GM23338 (cell line): ENCODE data around the gene ZNF202.

Source experiments
- EZH2 ChIP-seq: fragments of 200-600 bp; sonication (generic); IDR thresholded peaks from one replicate; pipeline ENCODE4 v1.8.0; 2017; ENCODE audit warnings: antibody characterized with exemption, mild to moderate bottlenecking, low read depth; ENCODE audit not compliant: unreplicated experiment
- EZH2phosphoT487 ChIP-seq: fragments of 200-600 bp; sonication (generic); IDR thresholded peaks from one replicate; pipeline ENCODE4 v1.8.1; 2018; ENCODE audit warnings: antibody characterized with exemption; ENCODE audit not compliant: unreplicated experiment
- JUNB ChIP-seq: IDR thresholded peaks from one replicate; pipeline ENCODE4 v1.6.1; 2016; ENCODE audit warnings: antibody characterized with exemption; ENCODE audit not compliant: unreplicated experiment
- NANOG ChIP-seq: IDR thresholded peaks from 2 replicates; pipeline ENCODE4 v1.6.1; 2016; ENCODE audit warnings: antibody characterized with exemption, borderline replicate concordance
- POLR2AphosphoS5 ChIP-seq: IDR thresholded peaks from 2 replicates; pipeline ENCODE4 v1.6.1; 2016; ENCODE audit warnings: antibody characterized with exemption, low read depth
- TF ChIP-seq, protein P1 (sequence below), 2 experiments: fragments of 200-600 bp in 1 of 2; sonication (generic) in 1 of 2; conservative IDR thresholded peaks; 2 replicates each; pipeline versions ENCODE4 v1.5.1 to v1.6.1; 2016 to 2017; ENCODE audit warnings: antibody characterized with exemption in 2 of 2, low read depth in 2 of 2, mild to moderate bottlenecking in 2 of 2, moderate library complexity in 1 of 2

DNA sequence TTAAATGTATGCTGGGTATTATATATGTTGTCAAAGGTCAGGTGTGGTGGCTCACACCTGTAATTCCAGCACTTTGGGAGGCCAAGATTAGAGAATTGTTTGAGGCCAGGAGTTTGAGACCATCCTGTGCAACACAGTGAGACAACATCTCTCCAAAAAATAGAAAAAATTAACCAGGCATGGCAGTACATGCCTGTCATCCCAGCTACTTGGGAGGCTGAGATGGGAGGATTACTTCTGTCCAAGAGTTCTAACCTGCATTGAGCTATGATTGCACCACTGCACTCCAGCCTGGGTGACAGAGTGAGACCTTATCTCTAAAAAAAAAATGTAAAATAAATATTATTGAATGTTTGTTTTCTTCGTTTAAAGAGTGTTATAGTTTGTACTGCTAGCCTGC lies 24.1 kb upstream of the ZNF202 start:
- TF ChIP-seq, protein P1, sequence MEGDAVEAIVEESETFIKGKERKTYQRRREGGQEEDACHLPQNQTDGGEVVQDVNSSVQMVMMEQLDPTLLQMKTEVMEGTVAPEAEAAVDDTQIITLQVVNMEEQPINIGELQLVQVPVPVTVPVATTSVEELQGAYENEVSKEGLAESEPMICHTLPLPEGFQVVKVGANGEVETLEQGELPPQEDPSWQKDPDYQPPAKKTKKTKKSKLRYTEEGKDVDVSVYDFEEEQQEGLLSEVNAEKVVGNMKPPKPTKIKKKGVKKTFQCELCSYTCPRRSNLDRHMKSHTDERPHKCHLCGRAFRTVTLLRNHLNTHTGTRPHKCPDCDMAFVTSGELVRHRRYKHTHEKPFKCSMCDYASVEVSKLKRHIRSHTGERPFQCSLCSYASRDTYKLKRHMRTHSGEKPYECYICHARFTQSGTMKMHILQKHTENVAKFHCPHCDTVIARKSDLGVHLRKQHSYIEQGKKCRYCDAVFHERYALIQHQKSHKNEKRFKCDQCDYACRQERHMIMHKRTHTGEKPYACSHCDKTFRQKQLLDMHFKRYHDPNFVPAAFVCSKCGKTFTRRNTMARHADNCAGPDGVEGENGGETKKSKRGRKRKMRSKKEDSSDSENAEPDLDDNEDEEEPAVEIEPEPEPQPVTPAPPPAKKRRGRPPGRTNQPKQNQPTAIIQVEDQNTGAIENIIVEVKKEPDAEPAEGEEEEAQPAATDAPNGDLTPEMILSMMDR (conservative IDR thresholded peaks at IDR 0.05; ENCODE audit: low read depth in 2 of 2), result no peak
- TF ChIP-seq NANOG (no peak), EZH2 (no peak), POLR2AphosphoS5 (no peak), EZH2phosphoT487 (no peak), JUNB (no peak)
